ENCODE measurements around the gene KCNJ12.
"Not testable (repeated sequence)": the region's sequence is repeated elsewhere in the genome, so short reads cannot be mapped to it uniquely, and the experiment has no call there.

DNA sequence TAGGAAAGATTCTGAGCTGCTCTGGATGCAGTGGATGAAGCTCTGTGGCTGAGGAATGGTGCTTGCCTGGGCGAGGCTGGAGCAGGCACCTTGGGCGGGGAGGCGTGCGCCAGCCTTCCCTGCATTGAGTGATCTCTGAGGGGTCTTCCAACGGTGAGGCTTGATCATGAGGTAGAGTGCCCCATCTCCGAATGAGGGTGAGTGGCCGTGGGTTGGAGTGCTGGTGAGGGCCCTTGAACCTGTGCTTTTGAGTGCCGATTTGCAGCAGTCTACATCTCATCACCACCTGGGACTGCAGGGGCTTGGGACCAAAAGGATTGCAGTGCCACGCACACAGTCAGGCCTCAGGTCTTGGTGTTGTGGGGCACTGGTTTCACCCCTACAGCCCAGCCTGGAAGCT, 34.2 kb downstream of the KCNJ12 start:
- not testable (repeated sequence) for TF ChIP-seq KLF9 (tag by site-specific recombination; IDR thresholded peaks at IDR 0.05; ENCODE audit: low read depth); ZNF549 (tag by site-specific recombination; IDR thresholded peaks at IDR 0.05); ZNF23 (tag by site-specific recombination; IDR thresholded peaks at IDR 0.05; ENCODE audit: borderline replicate concordance); ZNF585B (tag by site-specific recombination; IDR thresholded peaks at IDR 0.05); ZNF777 (tag by site-specific recombination; IDR thresholded peaks at IDR 0.05; ENCODE audit: borderline replicate concordance); ZNF629 (tag by site-specific recombination; IDR thresholded peaks at IDR 0.05); GLI4 (tag by site-specific recombination; IDR thresholded peaks at IDR 0.05); ZNF121 (tag by site-specific recombination; IDR thresholded peaks at IDR 0.05); ZNF184 (tag by site-specific recombination; IDR thresholded peaks at IDR 0.05)
- TF ChIP-seq, protein P1, sequence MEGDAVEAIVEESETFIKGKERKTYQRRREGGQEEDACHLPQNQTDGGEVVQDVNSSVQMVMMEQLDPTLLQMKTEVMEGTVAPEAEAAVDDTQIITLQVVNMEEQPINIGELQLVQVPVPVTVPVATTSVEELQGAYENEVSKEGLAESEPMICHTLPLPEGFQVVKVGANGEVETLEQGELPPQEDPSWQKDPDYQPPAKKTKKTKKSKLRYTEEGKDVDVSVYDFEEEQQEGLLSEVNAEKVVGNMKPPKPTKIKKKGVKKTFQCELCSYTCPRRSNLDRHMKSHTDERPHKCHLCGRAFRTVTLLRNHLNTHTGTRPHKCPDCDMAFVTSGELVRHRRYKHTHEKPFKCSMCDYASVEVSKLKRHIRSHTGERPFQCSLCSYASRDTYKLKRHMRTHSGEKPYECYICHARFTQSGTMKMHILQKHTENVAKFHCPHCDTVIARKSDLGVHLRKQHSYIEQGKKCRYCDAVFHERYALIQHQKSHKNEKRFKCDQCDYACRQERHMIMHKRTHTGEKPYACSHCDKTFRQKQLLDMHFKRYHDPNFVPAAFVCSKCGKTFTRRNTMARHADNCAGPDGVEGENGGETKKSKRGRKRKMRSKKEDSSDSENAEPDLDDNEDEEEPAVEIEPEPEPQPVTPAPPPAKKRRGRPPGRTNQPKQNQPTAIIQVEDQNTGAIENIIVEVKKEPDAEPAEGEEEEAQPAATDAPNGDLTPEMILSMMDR (tag by site-specific recombination; IDR thresholded peaks at IDR 0.05): not testable (repeated sequence)
- TF ChIP-seq, protein P2, sequence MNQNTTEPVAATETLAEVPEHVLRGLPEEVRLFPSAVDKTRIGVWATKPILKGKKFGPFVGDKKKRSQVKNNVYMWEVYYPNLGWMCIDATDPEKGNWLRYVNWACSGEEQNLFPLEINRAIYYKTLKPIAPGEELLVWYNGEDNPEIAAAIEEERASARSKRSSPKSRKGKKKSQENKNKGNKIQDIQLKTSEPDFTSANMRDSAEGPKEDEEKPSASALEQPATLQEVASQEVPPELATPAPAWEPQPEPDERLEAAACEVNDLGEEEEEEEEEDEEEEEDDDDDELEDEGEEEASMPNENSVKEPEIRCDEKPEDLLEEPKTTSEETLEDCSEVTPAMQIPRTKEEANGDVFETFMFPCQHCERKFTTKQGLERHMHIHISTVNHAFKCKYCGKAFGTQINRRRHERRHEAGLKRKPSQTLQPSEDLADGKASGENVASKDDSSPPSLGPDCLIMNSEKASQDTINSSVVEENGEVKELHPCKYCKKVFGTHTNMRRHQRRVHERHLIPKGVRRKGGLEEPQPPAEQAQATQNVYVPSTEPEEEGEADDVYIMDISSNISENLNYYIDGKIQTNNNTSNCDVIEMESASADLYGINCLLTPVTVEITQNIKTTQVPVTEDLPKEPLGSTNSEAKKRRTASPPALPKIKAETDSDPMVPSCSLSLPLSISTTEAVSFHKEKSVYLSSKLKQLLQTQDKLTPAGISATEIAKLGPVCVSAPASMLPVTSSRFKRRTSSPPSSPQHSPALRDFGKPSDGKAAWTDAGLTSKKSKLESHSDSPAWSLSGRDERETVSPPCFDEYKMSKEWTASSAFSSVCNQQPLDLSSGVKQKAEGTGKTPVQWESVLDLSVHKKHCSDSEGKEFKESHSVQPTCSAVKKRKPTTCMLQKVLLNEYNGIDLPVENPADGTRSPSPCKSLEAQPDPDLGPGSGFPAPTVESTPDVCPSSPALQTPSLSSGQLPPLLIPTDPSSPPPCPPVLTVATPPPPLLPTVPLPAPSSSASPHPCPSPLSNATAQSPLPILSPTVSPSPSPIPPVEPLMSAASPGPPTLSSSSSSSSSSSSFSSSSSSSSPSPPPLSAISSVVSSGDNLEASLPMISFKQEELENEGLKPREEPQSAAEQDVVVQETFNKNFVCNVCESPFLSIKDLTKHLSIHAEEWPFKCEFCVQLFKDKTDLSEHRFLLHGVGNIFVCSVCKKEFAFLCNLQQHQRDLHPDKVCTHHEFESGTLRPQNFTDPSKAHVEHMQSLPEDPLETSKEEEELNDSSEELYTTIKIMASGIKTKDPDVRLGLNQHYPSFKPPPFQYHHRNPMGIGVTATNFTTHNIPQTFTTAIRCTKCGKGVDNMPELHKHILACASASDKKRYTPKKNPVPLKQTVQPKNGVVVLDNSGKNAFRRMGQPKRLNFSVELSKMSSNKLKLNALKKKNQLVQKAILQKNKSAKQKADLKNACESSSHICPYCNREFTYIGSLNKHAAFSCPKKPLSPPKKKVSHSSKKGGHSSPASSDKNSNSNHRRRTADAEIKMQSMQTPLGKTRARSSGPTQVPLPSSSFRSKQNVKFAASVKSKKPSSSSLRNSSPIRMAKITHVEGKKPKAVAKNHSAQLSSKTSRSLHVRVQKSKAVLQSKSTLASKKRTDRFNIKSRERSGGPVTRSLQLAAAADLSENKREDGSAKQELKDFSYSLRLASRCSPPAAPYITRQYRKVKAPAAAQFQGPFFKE (tag by site-specific recombination; IDR thresholded peaks at IDR 0.05; ENCODE audit: borderline replicate concordance): not testable (repeated sequence)
- TF ChIP-seq, protein P3, sequence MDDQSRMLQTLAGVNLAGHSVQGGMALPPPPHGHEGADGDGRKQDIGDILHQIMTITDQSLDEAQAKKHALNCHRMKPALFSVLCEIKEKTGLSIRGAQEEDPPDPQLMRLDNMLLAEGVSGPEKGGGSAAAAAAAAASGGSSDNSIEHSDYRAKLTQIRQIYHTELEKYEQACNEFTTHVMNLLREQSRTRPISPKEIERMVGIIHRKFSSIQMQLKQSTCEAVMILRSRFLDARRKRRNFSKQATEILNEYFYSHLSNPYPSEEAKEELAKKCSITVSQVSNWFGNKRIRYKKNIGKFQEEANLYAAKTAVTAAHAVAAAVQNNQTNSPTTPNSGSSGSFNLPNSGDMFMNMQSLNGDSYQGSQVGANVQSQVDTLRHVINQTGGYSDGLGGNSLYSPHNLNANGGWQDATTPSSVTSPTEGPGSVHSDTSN (CRISPR knock-in tag; IDR thresholded peaks at IDR 0.05): not testable (repeated sequence)
